Esophagus muscularis mucosa (tissue), 4 donors: ENCODE data around the gene ATRIP. TPM values are rescaled to one million over a fixed set of nuclear protein-coding genes. Genes with fewer than 3 reads are reported as not detected.
A peak's percentile ranks its signal among the peaks of the same experiment; 100 is the strongest.
"Not testable (repeated sequence)": the region's sequence is repeated elsewhere in the genome, so short reads cannot be mapped to it uniquely, and the experiment has no call there.

Experiments used
- DNase-seq: peaks from one replicate; pipeline ENCODE4 v3.0.0-alpha.2; 2017; ENCODE audit errors: extremely low spot score
- H3K27ac ChIP-seq, 4 donors: fragments of 200-600 bp; sonication (generic); replicated peaks in 1 of 4; 1 replicate in 3 of 4; 2 replicates in 1 of 4; pipeline ENCODE4 v1.5.1; 2016 to 2019; ENCODE audit warnings: mild to moderate bottlenecking in 1 of 4
- H3K27me3 ChIP-seq, 4 donors: fragments of 200-600 bp; sonication (generic); one replicate each; pipeline versions ENCODE4 v1.5.1 to v1.6.0; 2016 to 2019
- H3K36me3 ChIP-seq, 4 donors: fragments of 200-600 bp; sonication (generic); one replicate each; pipeline ENCODE4 v1.5.1; 2016 to 2019
- H3K4me1 ChIP-seq, 4 donors: fragments of 200-600 bp; sonication (generic); one replicate each; pipeline ENCODE4 v1.5.1; 2016 to 2019
- H3K4me3 ChIP-seq, 4 donors: fragments of 200-600 bp; sonication (generic); 1 replicate in 2 of 4; 2 replicates in 2 of 4; pipeline ENCODE4 v1.5.1; 2016 to 2019; ENCODE audit warnings: mild to moderate bottlenecking in 4 of 4, moderate library complexity in 1 of 4
- H3K9me3 ChIP-seq, 4 donors: fragments of 200-600 bp; sonication (generic); 1 replicate in 3 of 4; 2 replicates in 1 of 4; pipeline ENCODE4 v1.5.1; 2016 to 2019
- CTCF ChIP-seq, 3 experiments: fragments of 200-600 bp in 2 of 3; fragments of 450-650 bp in 1 of 3; sonication (generic) in 2 of 3; IDR thresholded peaks; one replicate each; pipeline ENCODE4 v1.5.1; 2017 to 2019; ENCODE audit warnings: antibody characterized with exemption in 3 of 3, mild to moderate bottlenecking in 2 of 3, moderate library complexity in 1 of 3
- EP300 ChIP-seq: sonication (generic); formaldehyde crosslinking; IDR thresholded peaks from one replicate; pipeline ENCODE4 v1.6.1; 2017; ENCODE audit warnings: antibody characterized with exemption
- POLR2A ChIP-seq: fragments of 450-650 bp; IDR thresholded peaks from one replicate; pipeline ENCODE4 v1.6.1; 2017; ENCODE audit warnings: antibody characterized with exemption, moderate library complexity, mild to moderate bottlenecking, low read depth
- POLR2AphosphoS5 ChIP-seq, 2 donors: sonication (generic); formaldehyde crosslinking; IDR thresholded peaks; one replicate each; pipeline ENCODE4 v1.6.1; 2017; ENCODE audit warnings: antibody characterized with exemption in 2 of 2
- WGBS: methylation state at CpG from one replicate; pipeline ENCODE4 v1.1.5; 2018; 5-methylcytosine and 5-hydroxymethylcytosine counted together
- intact Hi-C: fragments of 100-400 bp; cut with DNase I; formaldehyde crosslinking; loops from one replicate; pipeline ENCODE4 v1.15.1; 2023
- total RNA-seq, 4 donors: library from RNA; depleted of rRNA; stranded (reverse); fragments of >200 nt; gene quantifications; one replicate each; pipeline versions ENCODE4 v1.1.0 to v1.2.1, GENCODE V29; 2016

ATRIP gene
- total RNA-seq, 4 donors from 2014 or later, result 4.2 to 8.5 (median 5.3) TPM

- WGBS, result 81% methylated on average over 9 of the region's 9 CpGs
- Histone ChIP-seq H3K27me3 (no peaks in the 10 kb centered on the region), H3K27ac (peak overlapping the region in 2 of 4 donors; percentile 25 to 27), H3K4me3 (no peak overlapping the region), H3K9me3 (no peaks in the 10 kb centered on the region), H3K36me3 (peaks cover 0 to 31% (median 15%) of the 10 kb centered on the region in 4 donors), H3K4me1 (peaks cover 7 to 8% (median 7%) of the 10 kb centered on the region in 4 donors)
- intact Hi-C loops, result no loop called here
- no peak for DNase-seq
- TF ChIP-seq EP300 (no peak), POLR2AphosphoS5 (IDR thresholded peaks at IDR 0.05) (no peak), POLR2A (no peak), CTCF (IDR thresholded peaks at IDR 0.05) (no peak)
Observed at GRCh38 chr3:48477959-48478520, 31.5 kb downstream of the ATRIP start.

GRCh38 chr3:48478626-48479555 is 32.4 kb downstream of the ATRIP start:
- H3K27me3 ChIP-seq, result no peaks in the 10 kb centered on the region
- no peak for DNase-seq
- intact Hi-C loops, result no loop called here
- H3K27ac ChIP-seq, result no peak overlapping the region
- no peak for TF ChIP-seq POLR2AphosphoS5 (IDR thresholded peaks at IDR 0.05)
- peaks cover 0 to 31% (median 15%) of the 10 kb centered on the region in 4 donors for H3K36me3 ChIP-seq
- no peak overlapping the region for H3K4me3 ChIP-seq
- no peaks in the 10 kb centered on the region for H3K9me3 ChIP-seq
- H3K4me1 ChIP-seq, result no peaks in the 10 kb centered on the region
- 85% methylated on average over 10 of the region's 19 CpGs for WGBS

- H3K36me3 ChIP-seq, result peaks cover 0 to 25% (median 11%) of the 10 kb centered on the region in 4 donors
- H3K9me3 ChIP-seq, DNase-seq, H3K4me3 ChIP-seq, intact Hi-C loops, H3K4me1 ChIP-seq, H3K27ac ChIP-seq, H3K27me3 ChIP-seq: not testable (repeated sequence)
- WGBS, result 97% methylated on average over 11 of the region's 11 CpGs
Observed at GRCh38 chr3:48480891-48481290, 34.4 kb downstream of the ATRIP start.

GRCh38 chr3:48482822-48483221 is 36.3 kb downstream of the ATRIP start:
- intact Hi-C loops, H3K4me1 ChIP-seq, H3K9me3 ChIP-seq, H3K27me3 ChIP-seq, H3K4me3 ChIP-seq, H3K27ac ChIP-seq, DNase-seq: not testable (repeated sequence)
- WGBS, result 95% methylated on average over 6 of the region's 6 CpGs
- peaks cover 0 to 19% (median 8%) of the 10 kb centered on the region in 4 donors for H3K36me3 ChIP-seq

GRCh38 chr3:48486952-48487351 is 40.4 kb downstream of the ATRIP start:
- H3K9me3 ChIP-seq, result no peaks in the 10 kb centered on the region
- no peak for DNase-seq
- no peak overlapping the region for H3K27ac ChIP-seq
- WGBS, result 94% methylated on average over 5 of the region's 5 CpGs
- TF ChIP-seq EP300 (no peak), POLR2A (no peak), CTCF (IDR thresholded peaks at IDR 0.05) (no peak), POLR2AphosphoS5 (IDR thresholded peaks at IDR 0.05) (no peak)
- no peaks in the 10 kb centered on the region for H3K27me3 ChIP-seq
- H3K4me3 ChIP-seq, result no peak overlapping the region
- peaks cover 0 to 6% (median 0%) of the 10 kb centered on the region in 4 donors for H3K36me3 ChIP-seq
- H3K4me1 ChIP-seq, result no peaks in the 10 kb centered on the region
- intact Hi-C loops, result no loop called here

GRCh38 chr3:48492461-48493202 is 46.1 kb downstream of the ATRIP start:
- no peaks in the 10 kb centered on the region for H3K27me3 ChIP-seq
- H3K27ac ChIP-seq, result no peak overlapping the region
- no peaks in the 10 kb centered on the region for H3K9me3 ChIP-seq
- TF ChIP-seq EP300 (no peak), POLR2AphosphoS5 (IDR thresholded peaks at IDR 0.05) (no peak), CTCF (IDR thresholded peaks at IDR 0.05) (no peak), POLR2A (no peak)
- intact Hi-C loops, result no loop called here
- 81% methylated on average over 7 of the region's 7 CpGs for WGBS
- no peaks in the 10 kb centered on the region for H3K4me1 ChIP-seq
- H3K36me3 ChIP-seq, result peaks cover 11 to 53% (median 36%) of the 10 kb centered on the region in 4 donors
- H3K4me3 ChIP-seq, result no peak overlapping the region
- no peak for DNase-seq
